K562 treated with DMSO at 1 percent for 24 hours (cell line): ENCODE measurements around the gene COX6B2. TPM values are rescaled to one million over a fixed set of nuclear protein-coding genes. Genes with fewer than 3 reads are reported as not detected.

Experiments used
- total RNA-seq: library from RNA; unstranded; fragments of 300-600 nt; gene quantifications from 2 replicates; pipeline ENCODE4 v1.2.3, GENCODE V29; 2022; ENCODE audit warnings: low read depth; ENCODE audit not compliant: insufficient read depth

COX6B2 gene
- total RNA-seq: not detected in 2 replicates

DNA sequence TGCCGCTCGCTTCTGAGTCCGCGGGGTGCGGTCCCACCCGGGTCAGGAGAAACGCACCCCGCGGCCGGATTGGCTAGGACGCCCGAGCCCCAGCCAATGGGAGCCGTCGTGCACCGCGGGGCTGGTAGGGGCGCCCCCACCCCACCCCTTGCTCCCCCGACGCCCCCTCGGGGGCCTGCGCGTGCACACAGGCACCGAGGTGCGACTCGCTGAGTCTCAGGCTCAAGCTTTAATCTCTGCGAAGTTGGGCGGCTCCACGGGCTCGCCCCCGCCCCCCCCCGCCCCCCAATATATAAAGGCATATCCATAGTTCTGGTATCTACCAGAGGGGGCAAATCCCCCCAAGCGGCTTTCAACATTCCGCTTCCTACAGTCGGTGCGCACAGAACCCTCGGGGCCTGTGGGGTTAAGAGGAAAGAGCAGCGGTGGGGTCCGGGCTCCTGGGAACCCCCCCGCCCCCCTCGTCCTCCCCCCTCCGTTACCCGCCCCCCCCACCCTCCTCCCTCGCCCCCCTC is at the start of gene COX6B2:
TSS of gene COX6B2 (minus strand) at position 22 of the 515 bp plus-strand sequence. CDS start 198 bp downstream, outside the sequence.

GRCh38 chr19:55385724-55386492 is 31.4 kb upstream of the COX6B2 start, which contains the start of gene RPL28:
Gene RPL28, plus strand, starts transcription at chr19:55385932. Its CDS starts 426 bp downstream, at chr19:55386358.

GRCh38 chr19:55384131-55384919 is 29.8 kb upstream of the COX6B2 start, which contains the start of gene TMEM238:
Gene TMEM238, minus strand, starts transcription at chr19:55384292. Its CDS starts 33 bp downstream, at chr19:55384259.

GRCh38 chr19:55376241-55376933 is 21.9 kb upstream of the COX6B2 start, which contains the start of gene TMEM190:
Gene TMEM190, plus strand, starts transcription at chr19:55376826. Its CDS starts 28 bp downstream, at chr19:55376854.

GRCh38 chr19:55370305-55370988 is 15.9 kb upstream of the COX6B2 start, which contains the start of gene IL11:
Gene IL11, minus strand, starts transcription at chr19:55370463. Its CDS starts 153 bp downstream, at chr19:55370310.

GRCh38 chr19:55362990-55363716 is 8.6 kb upstream of the COX6B2 start, which contains the start of gene GARIN5B:
Gene GARIN5B, minus strand, starts transcription at chr19:55363260. Its CDS starts 194 bp downstream, at chr19:55363066.

GRCh38 chr19:55339105-55339888 is 15.2 kb downstream of the COX6B2 start, which contains the start of gene KMT5C:
Gene KMT5C, plus strand, starts transcription at chr19:55339876. Its CDS starts 2,061 bp downstream, at chr19:55341937.

GRCh38 chr19:55325172-55325571 is 29.3 kb downstream of the COX6B2 start, which contains the start of gene TMEM150B:
Gene TMEM150B, minus strand, starts transcription at chr19:55325341. Its CDS starts 4,305 bp downstream, at chr19:55321036.

Other genes starting within 250 kb of the COX6B2 start
- 102 TPM in 2 replicates for gene PPP1R12C, start 237.1 kb downstream of the COX6B2 start, total RNA-seq
- gene TNNT1, start 205.5 kb downstream of the COX6B2 start, total RNA-seq: 320 and 369 TPM in 2 replicates
- 62.6 and 70.5 TPM in 2 replicates for gene TNNI3, start 197.0 kb downstream of the COX6B2 start, total RNA-seq
- gene DNAAF3, start 188.1 kb downstream of the COX6B2 start, total RNA-seq: 19.6 and 22.9 TPM in 2 replicates
- 7.9 and 9.6 TPM in 2 replicates for gene SYT5, start 174.4 kb downstream of the COX6B2 start, total RNA-seq
- gene PTPRH, start 145.2 kb downstream of the COX6B2 start, total RNA-seq: 28.3 and 33.7 TPM in 2 replicates
- gene TMEM86B, start 126.0 kb downstream of the COX6B2 start, total RNA-seq: 14.2 and 19.4 TPM in 2 replicates
- 109 and 112 TPM in 2 replicates for gene PPP6R1, start 95.7 kb downstream of the COX6B2 start, total RNA-seq
- gene HSPBP1, start 74.6 kb downstream of the COX6B2 start, total RNA-seq: 89.9 and 92.8 TPM in 2 replicates
- gene BRSK1, start 70.7 kb downstream of the COX6B2 start, total RNA-seq: 7.4 and 8.4 TPM in 2 replicates
- gene TMEM150B, start 29.4 kb downstream of the COX6B2 start, total RNA-seq: 3.5 and 3.8 TPM in 2 replicates
- 71.4 and 83.5 TPM in 2 replicates for gene KMT5C, start 14.8 kb downstream of the COX6B2 start, total RNA-seq
- gene GARIN5B, start 8.5 kb upstream of the COX6B2 start, total RNA-seq: not detected in 2 replicates
- not detected in 2 replicates for gene IL11, start 15.7 kb upstream of the COX6B2 start, total RNA-seq
- not detected in 2 replicates for gene TMEM190, start 22.1 kb upstream of the COX6B2 start, total RNA-seq
- gene TMEM238, start 29.6 kb upstream of the COX6B2 start, total RNA-seq: 6.7 and 9.3 TPM in 2 replicates
- 3,982 and 4,146 TPM in 2 replicates for gene RPL28, start 31.2 kb upstream of the COX6B2 start, total RNA-seq
- gene UBE2S, start 53.1 kb upstream of the COX6B2 start, total RNA-seq: 574 and 580 TPM in 2 replicates
- 0.13 and 0.37 TPM in 2 replicates for gene SHISA7, start 88.6 kb upstream of the COX6B2 start, total RNA-seq
- gene ISOC2, start 106.9 kb upstream of the COX6B2 start, total RNA-seq: 89.2 and 101 TPM in 2 replicates
- gene C19orf85, start 110.0 kb upstream of the COX6B2 start, total RNA-seq: not detected in 2 replicates
- gene ZNF628, start 121.9 kb upstream of the COX6B2 start, total RNA-seq: 24.8 and 40.1 TPM in 2 replicates
- gene NAT14, start 130.5 kb upstream of the COX6B2 start, total RNA-seq: 42.4 and 59.4 TPM in 2 replicates
- gene SSC5D, start 133.7 kb upstream of the COX6B2 start, total RNA-seq: 0.81 and 2.3 TPM in 2 replicates
- not detected in 2 replicates for gene SBK2, start 182.4 kb upstream of the COX6B2 start, total RNA-seq
- 0.54 and 0.58 TPM in 2 replicates for gene SBK3, start 190.8 kb upstream of the COX6B2 start, total RNA-seq
- gene ZNF579, start 226.1 kb upstream of the COX6B2 start, total RNA-seq: 21.0 and 21.2 TPM in 2 replicates
- gene FIZ1, start 244.8 kb upstream of the COX6B2 start, total RNA-seq: 22.4 and 24.3 TPM in 2 replicates
- 36.7 and 51.4 TPM in 2 replicates for gene ZNF524, start 245.6 kb upstream of the COX6B2 start, total RNA-seq